SK-N-MC (cell line): ENCODE results near the gene RAMACL.

Experiments used
- EZH2 ChIP-seq: fragments of 200-600 bp; sonication (generic); IDR thresholded peaks from one replicate; pipeline ENCODE4 v1.6.1; 2017; ENCODE audit warnings: antibody characterized with exemption
- FOXP2 ChIP-seq: optimal IDR thresholded peaks from 2 replicates; pipeline ENCODE3; 2011; ENCODE audit warnings: mild to moderate bottlenecking, moderate library complexity; ENCODE audit not compliant: insufficient read depth; ENCODE audit errors: extremely low read length, control extremely low read depth
- POLR2AphosphoS5 ChIP-seq: IDR thresholded peaks from 2 replicates; pipeline ENCODE4 v1.6.1; 2012; ENCODE audit warnings: mild to moderate bottlenecking, low read depth, low read length, borderline replicate concordance

GRCh38 chr6:166614589-166614988 lies 28.1 kb upstream of the RAMACL start:
- TF ChIP-seq POLR2AphosphoS5 (no peak), FOXP2 (no peak), EZH2 (no peak)
